Measurements from ENCODE around the gene PARL.
"Not testable (repeated sequence)": the region's sequence is repeated elsewhere in the genome, so short reads cannot be mapped to it uniquely, and the experiment has no call there.

PARL gene

GRCh38 chr3:183898028-183898431 lies 13.3 kb upstream of the PARL start:
- DNase-seq: no peak

GRCh38 chr3:183897606-183898005 lies 12.9 kb upstream of the PARL start:
- DNase-seq: no peak

GRCh38 chr3:183896610-183897009 lies 11.9 kb upstream of the PARL start:
- DNase-seq: no peak

GRCh38 chr3:183896184-183896583 lies 11.5 kb upstream of the PARL start:
- DNase-seq: no peak

GRCh38 chr3:183895774-183896173 lies 11.1 kb upstream of the PARL start:
- no peak for DNase-seq

DNA sequence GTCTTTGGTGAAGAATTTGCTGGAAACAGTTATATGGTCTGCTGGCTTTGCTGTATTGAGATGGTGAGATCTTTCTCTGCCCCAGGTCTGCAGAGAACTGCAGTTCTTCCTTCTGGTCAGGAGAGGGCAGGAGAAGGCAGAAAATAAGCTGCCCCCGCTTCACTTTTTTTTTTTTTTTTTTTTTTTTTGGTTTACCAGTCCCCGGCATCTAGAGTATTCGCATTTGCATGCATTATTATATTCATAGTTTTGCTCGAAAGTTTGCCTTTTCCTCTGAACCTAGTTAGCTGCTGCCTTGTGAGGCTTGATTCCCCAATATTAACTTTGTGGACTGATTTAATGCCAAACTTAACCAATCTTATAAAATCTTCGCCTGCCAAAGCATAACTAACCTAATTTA lies 10.6 kb upstream of the PARL start:
- no peak for DNase-seq

GRCh38 chr3:183892610-183893214 lies 8.0 kb upstream of the PARL start:
- no peak for DNase-seq

GRCh38 chr3:183885766-183886165 lies 1.1 kb upstream of the PARL start:
- no peak for DNase-seq

- DNase-seq: no peak
Measured at GRCh38 chr3:183884097-183884426, 618 bp downstream of the PARL start.

DNA sequence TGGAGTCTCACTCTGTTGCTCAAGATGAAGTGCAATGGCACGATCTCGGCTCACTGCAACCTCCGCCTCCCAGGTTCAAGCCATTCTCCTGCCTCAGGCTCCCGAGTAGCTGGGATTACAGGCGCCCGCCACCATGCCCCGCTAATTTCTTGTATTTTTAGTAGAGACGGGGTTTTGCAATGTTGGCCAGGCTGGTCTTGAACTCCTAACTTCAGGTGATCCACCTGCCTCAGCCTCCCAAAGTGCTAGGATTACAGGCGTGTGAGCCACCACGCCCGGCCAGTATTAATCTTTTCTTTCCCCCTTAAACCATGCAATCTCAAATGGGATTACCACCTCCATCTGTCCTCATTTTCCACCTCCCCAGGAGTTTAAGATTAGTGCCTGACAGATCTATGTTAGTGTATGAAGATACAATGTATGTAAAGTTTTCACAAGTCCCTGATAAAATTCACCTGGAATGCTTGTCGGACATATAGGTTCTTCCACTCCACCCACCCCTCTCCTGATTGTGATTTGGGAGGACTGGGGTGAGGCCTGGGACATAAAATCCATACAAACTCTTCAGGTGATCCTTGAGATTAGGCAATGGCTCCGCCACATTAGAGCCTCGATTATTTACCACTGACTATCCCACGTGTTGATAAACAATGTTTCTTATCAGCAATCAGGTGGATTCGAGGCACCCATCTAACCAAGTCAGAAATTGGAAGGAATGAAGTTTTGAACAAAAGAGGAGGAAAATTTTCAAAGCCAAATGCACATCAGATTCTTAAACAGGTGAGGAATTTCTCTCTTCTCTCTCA lies 1.2 kb downstream of the PARL start:
- no peak for DNase-seq

DNA sequence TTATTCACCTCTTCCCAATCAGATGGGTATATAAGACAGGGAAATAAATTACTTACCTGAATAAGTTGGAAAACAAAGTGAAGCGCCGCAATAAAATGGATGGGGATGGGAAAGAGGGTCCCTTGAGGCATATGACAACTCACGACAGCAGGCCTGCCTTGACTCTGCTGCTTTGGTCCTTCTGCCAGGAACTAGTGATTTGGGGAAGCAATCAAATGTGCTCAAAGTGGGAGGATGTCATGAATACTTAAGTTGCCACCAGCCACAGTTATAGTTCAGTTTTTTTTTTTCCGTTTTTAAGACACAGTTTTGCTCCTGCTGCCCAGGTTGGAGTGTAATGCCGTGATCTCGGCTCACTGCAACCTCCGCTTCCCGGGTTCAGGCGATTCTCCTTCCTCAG lies 4.6 kb downstream of the PARL start:
- DNase-seq: no peak

DNA sequence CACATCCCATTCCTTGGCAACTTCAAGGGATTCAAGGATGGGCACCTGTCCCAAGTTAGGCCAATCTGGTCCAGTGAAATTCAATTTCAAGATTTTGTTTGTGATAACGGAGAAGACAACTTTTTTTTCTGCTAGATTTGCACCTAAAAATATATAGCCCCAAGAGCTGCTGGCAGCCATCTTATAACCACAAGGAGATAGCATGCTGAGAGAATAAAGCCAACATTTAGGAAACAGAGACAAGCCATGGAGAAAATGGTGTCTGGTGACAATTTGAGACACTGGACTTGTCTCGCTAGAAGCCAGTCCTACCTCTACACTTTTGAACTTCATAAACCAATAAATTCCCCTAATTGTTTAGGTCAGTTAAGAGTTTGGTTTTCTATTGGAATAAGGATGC lies 5.4 kb downstream of the PARL start:
- no peak for DNase-seq

DNA sequence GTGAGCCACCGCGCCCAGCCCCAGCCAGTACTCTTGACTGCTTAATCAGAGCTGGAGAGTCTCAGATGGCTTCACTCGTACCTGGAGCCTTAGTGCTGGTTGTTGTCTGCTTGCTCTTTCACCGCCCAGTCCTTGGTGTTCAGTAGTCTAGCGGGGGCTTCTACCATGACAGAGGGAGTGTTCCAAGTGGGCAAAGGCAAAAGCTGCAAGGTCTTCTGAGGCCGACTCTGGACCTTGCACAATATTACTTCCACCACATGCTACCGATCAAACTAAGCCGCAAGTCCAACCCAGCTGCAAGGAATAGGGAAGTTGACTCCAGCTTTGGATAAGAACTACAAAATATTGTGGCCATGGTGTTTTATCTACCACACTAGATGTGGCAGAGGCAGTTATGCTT lies 6.6 kb downstream of the PARL start:
- no peak for DNase-seq

- not testable (repeated sequence) for DNase-seq
Measured at GRCh38 chr3:183877227-183877626, 7.5 kb downstream of the PARL start.

DNA sequence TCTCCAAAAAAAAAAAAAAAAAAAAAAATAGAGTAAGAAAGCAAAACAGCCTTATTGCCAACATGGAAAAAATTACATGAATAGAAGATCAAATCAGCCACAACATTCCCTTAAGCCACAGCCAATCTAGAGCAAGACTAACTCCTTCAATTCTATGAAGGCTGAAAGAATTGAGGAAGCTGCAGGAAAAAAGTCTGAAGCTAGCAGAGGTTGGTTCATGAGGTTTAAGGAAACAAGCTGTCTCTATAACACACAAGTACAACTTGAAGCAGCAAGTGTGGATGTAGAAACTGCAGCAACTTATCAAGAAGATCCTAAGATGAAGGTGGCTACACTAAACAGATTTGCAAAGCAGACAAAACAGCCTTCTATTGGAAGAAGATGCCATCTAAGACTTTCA lies 9.3 kb downstream of the PARL start:
- no peak for DNase-seq

DNA sequence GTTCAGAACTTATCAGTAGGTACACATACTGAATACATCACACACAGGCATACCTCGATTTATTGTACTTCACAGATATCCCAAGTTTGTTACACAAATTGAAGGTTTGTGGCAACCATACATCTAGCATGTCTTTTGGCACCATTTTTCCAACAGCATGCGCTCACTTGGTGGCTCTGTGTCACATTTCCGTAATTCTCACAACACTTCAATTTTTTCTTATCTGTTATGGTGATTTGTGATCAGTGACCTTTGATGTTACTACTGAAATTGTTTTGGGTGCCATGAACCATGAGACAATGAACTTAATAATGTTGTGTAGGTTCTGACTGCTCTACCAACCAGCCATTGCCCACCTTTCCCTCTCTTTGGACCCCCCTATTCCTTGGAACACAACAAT lies 10.8 kb downstream of the PARL start:
- no peak for DNase-seq

- no peak for DNase-seq
Measured at GRCh38 chr3:183871541-183871940, 13.1 kb downstream of the PARL start.

GRCh38 chr3:183870563-183870962 lies 14.1 kb downstream of the PARL start:
- no peak for DNase-seq

DNA sequence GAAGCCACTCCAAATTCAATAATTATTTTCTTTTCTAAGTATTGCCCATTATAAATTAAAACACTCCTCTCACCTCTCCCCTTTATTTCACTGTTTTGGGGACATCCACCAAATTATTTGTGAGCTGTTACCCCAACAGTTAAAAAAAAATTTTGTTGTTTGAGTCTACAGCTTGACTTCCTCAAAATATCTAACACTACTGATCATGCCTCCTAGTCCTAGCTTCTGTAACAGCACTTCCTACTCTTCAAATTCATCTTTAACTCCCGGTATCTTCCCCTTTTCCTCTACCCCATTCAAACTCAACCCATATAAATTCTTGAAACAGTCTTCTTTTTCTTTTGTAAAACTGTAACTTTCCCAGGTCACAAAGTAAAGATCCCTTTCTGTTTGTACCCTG lies 15.9 kb downstream of the PARL start:
- no peak for DNase-seq

DNA sequence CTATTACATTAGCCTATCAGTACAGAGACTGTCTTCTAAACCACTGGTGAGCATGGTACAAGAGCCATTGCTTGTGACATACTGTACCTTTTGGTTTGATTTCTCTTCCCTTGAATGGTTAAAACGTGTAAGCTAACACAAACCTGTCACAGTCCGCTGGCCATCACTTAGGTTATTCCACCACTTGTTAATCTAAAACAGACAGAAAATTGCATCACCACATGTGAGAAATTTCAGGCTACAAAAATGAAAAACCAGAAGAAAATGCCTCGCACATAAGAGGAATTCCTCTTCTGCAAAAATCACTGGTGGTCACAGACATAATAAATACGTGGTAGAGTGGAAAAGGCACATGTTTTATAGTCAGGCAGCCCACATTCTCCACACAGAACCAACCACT lies 22.1 kb downstream of the PARL start:
- no peak for DNase-seq

DNA sequence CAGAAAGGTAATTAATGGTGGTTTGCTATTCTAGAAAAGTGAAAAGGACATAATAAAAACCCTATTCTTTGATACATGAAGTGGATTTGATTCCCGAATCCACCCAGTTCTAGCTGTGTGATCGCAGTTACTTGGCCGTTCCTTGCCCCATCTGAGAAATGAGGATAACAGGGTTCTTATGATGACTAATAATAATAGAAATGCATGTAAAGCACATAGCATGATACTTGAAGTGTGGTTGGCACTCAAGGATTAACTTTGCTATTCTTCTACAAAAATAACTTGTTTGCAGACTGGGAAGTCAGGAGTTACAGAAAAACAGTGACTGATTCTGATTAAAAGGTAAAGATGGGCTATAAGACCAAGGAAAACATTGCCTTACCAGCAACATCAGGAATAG lies 26.8 kb downstream of the PARL start:
- no peak for DNase-seq

DNA sequence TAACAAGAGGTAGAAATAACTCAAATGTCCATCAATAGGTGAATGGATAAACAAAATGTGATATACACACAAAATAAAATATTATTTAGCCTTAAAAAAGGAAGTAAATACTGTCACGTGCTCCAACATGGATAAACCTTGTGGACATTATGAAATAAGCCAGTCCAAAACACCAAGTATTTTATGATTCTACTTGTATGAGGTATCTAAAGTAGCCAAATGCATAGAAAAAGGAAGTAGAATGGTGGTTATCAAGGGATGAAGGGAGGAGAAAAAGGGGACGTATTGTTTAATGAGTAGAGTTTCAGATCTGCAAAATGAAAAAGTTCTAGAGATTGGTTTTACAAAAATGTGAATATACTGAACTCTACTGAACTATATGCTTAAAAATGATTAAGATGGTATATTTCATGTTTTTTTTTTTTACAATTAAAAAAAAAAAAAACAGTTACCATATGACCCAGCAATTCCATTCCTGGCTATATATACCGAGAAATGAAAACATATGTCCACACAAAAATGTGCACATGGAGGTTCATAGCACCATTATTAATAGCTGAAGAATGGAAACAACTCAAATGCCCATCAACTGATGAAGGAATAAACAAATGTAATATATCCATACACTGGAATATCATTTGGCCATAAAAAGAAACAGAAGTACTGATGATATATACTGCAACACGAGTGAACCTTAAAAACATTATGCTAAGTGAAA lies 30.2 kb downstream of the PARL start:
- DNase-seq: no peak

DNA sequence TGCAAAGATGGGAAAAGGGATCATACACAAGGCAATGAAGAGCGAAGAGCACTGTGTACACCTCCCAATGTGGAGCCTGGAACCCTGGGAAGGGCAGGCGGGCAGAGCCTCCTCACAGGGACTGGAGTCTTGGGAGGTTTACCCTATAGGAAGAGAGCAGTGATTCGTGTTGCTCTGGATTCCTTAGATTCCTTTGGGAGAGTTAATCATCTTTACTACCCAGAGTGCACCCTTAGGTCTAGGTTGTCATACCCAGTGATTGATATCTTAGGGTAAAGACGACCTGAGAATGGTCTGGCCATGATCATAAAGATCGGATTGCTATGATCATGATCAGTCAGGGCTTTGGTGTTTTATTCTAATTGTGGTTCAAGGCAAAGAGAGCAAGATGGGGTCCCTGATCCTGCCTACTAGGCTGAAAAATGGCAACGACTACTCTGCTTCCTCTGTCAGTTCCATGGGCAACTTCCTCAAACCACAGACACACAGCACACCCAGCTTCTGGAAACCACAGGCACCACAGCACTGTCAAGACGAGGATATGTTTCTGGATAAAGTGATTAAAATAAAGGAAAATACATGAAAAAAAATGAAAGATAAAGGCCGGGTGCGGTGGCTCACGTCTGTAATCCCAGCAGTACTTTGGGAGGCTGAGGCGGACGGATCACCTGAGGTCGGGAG lies 38.9 kb downstream of the PARL start:
- no peak for DNase-seq

- no peak for DNase-seq
Measured at GRCh38 chr3:183845090-183845489, 39.6 kb downstream of the PARL start.

All from NCI-H510A (cell line).